GM18526 (cell line): ENCODE data around the gene DDX24.

Source experiments
- POLR2A ChIP-seq: IDR thresholded peaks from 3 replicates; pipeline ENCODE4 v1.6.1; 2011; ENCODE audit not compliant: insufficient read length; ENCODE audit errors: extremely low read depth

Gene DDX24

DNA sequence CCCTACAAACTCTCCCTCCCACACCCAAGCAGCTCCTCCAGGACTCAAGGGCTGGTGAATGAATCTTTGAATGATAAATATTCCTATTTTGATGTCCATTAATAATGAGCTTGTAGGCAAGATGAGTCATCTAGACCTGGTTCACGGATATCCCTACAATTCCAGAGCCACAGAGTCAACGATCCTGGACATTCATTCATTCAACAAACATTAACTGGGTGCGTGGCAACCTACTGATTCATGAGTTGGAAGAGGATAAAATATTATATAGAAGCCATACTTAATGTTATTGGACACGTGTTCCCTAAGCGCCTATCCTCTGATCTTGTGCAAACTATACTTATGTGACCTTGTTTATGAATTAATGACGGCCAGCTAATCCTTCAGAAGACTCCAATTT lies 55.3 kb downstream of the DDX24 start:
- no peak for TF ChIP-seq POLR2A

- no peak for TF ChIP-seq POLR2A
Measured at GRCh38 chr14:94024549-94024948, 56.5 kb downstream of the DDX24 start.

DNA sequence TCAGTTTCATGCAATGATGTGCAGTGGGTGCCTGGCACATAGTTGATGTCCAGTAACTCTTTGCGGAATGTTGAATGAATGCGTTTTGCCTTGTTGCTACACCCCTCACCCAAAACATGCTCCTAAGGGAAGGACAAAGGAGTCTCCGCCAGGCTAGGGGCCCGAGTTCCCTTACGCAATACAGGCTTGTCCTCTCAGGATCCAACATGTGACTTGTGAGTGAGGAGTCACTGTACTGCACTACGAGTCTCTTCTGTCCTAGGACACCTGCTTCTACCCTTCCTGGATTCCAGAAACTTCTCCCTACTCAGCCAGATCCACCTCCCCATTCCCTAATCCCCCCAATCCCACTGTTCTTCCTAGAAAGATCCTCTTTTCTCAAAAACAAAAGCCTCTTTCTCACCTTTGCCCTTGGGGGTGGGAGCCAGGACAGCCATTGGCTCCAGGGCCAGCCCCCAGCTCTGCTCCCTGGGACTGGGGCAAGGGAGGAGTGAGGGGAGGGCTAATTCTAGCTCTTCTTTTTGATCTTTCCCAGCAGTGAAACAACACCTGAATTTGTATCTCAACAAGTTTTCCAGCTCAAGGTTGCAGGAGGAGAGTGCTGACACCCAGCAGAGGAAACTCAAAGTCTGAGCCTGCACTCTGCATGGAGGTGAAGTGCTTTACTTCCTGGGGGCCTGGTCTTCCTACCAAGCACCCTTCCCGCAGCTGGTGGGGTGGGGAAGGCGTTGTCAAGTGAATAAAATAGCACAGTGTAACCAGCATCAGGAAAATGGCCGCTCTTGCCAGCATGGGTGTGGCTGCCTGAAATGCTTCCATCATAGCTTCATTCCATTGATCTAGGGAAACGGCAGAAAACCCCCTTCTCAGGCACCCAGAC lies 58.2 kb downstream of the DDX24 start:
- no peak for TF ChIP-seq POLR2A

DNA sequence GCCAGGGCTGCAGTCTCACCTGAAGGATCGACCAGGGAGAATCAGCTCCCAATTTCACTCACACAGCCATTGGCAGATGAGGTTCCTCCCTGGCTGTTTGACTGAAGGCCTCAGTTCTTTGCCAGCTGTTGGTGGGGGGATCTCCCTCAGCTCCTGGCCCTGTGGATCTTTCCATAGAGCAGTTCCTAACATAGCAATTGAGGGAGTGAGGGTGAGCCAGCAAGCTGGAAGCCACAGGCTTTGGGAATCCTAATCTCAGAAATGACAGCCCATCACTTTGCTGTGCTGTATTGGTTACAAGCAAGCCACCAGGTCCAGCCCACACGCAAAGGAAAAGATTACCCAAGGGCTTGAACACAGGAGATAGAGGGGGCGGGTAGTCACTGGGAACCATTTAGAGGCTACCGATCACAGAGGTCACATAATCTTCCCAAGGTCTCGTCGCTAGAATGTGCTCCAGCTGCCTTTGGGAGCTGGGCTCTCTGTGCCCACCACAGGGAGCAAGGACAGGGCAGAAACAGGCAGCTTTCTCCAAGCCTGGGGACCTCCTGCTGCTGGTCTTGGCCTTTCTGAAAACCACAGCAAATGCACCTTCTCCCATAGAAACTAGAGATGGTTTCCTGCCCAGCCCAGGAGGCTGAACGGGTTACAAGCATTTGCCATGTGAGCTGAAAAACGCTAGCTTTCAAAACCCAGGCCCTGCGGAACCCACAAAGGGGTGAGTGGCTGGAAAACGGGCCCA lies 59.4 kb downstream of the DDX24 start:
- no peak for TF ChIP-seq POLR2A

GRCh38 chr14:94021001-94021400 lies 60.0 kb downstream of the DDX24 start:
- TF ChIP-seq POLR2A, result no peak

DNA sequence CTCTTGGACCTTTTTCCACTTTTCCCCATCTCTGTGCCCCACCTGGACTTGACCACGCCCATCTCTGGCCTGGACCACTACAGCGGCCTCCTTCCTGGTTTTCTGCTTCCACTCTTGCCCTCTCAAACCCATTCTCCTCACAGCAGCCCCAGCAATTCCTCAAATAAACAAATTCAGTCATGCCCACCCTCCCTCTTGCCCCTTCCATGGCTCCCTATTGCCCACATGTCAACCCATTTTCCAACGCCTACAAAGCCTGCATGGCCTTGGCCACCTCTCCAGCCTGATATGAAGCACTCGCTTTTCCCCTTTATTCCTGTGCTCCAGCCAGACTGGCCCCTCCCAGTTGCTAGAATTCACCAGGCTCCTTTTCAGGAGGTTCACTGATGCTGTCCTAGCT lies 60.7 kb downstream of the DDX24 start:
- TF ChIP-seq POLR2A, result no peak

DNA sequence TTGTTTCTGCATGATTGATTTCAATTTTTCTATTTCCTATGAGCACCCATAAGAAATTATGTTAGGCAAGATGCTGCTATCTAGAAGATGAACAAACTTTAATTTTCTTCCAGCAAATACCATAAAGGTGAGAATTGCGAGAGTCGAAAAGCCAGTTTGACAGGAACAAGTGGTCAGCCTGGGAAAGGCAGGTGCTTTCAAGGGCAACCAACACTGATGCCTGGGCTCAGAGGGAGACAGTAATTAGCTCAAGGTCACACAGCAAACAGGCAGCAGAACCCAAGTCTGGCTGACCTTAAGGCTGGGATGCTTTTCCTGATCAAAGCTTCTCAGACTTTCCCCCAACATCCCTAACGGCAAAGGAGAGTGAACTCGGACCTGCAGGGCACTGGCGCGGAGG lies 61.7 kb downstream of the DDX24 start:
- TF ChIP-seq POLR2A, result no peak

GRCh38 chr14:94018308-94018707 lies 62.7 kb downstream of the DDX24 start:
- TF ChIP-seq POLR2A, result no peak

DNA sequence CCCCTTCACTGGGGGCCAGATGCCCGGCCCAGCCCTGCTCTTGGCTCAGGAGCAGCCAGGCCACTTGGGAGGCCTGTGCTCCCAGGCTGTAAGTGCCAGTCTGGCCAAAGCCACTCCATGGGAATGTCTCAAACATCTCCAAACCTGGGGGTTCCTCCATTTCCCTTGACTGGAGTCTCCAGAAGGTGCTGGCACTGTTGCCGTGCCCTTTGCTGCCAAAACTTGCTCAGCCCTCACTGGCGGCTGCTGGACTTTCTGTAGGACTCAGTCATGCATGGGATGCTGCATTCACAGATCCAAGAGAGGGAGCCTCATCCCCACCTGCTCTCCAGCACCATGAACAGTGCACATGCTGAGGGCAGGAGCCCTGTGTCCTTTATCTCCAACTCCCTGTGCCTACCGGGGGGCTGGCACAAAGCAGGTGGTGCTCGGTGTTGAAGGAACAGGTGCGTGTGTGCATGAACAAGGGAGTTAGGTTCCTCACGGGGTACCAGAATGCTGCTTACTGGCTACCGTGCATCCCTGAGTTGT lies 64.5 kb downstream of the DDX24 start:
- TF ChIP-seq POLR2A, result no peak

DNA sequence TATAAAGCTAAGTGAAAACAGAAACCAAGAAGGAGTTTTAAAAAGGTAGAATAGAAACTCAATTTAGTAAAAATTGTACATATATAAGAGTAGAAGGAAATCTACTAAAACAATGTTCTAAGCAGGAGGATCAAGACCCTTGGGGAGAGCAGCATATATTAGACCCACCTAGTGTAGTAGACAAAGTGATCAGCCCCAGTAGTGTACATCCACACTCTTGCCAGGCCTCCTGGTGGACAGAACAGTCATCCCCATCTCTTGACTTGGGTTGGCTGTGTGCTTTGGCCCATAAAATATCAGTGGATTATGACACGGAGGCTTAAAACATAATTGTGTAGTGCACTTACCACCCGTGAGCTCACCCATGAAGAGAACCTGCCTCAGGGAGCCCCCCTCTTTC lies 65.8 kb downstream of the DDX24 start:
- no peak for TF ChIP-seq POLR2A

DNA sequence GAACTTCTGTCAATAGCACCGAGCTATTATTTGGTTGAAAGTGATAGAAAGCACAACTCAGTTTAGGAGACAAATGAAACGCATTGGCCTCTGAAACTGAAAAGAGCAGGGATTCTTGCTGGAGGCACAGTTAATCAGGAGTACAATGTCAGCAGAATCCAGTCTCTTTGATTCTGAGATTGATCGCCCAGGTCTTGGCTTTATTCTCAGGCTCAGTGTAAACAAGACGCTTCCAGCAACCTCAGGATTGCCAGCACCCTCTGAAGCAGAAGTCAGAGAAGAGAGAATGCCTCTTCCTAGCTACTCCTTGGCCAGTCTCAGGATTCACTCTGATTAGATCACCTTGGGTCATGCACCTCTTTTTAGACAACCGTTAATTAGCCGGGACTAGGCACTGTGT lies 66.6 kb downstream of the DDX24 start:
- no peak for TF ChIP-seq POLR2A

DNA sequence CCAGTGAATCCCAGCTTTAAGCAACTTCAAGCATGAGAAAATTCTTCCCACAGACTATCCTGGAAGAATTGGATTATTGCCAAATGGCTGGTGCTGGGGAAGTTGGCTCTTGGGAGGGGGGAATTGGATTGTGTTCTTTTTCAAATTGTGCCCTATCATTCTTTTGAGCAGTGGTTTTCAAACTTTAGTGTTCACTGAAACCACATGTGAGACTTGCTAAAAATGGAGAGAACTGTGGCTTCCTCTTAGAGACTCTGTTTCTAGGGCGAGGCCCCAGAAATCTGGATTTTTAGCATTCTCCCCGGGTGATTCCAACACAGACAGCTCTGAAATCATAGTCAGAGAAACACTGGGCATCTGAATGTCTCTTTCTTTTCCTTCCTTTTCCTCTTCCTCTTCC lies 69.2 kb downstream of the DDX24 start:
- no peak for TF ChIP-seq POLR2A

DNA sequence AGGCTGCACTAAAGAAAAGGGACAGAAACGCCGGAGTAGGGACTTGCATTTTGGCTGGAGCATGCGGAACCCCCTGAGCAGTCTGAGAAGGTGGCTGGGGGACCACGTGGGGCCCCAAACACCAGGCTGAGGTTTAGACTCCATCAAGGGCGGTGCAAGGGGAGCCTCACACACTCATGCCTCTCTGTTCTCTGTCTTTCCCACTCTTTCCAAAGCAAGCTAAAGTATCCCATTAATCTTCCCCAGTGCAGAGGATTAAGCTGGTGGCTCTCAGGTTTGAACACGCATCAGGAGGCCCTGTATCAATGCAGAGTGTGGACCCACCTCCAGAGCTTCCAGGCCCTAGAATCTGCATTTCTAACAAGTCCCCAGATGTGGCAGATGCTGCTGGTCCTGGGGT lies 70.4 kb downstream of the DDX24 start:
- no peak for TF ChIP-seq POLR2A

- no peak for TF ChIP-seq POLR2A
Measured at GRCh38 chr14:94009767-94010166, 71.2 kb downstream of the DDX24 start.

DNA sequence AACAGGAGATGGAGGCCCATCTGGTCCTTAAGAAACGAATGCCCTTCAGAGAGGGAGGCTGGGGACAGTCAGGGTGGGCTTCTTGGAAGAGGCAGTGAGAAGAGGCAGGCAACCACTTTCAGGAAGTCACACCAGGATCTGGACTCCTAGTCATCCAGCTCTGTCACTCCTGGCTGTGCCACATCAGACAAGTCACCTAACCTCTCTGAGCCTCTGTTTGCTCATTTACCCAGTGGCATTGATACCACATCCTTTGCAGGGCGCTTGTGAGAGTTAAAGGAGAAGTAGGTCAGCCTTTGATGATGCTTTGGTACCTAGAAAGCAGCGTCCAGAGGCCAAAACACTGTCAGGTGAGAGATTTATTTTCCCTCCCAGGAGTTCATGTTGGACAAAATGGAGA lies 72.8 kb downstream of the DDX24 start:
- TF ChIP-seq POLR2A, result no peak
